ENCODE measurements around the gene FAM131C.

FAM131C gene

GRCh38 chr1:16072616-16073484, 601 bp downstream of the FAM131C start:
- TF ChIP-seq POLR2A (IDR thresholded peaks at IDR 0.05; ENCODE audit: low read depth, low read length) (no peak), POLR2AphosphoS5 (IDR thresholded peaks at IDR 0.05; ENCODE audit: low read depth, low read length) (no peak), TAF1 (IDR thresholded peaks at IDR 0.05; ENCODE audit: borderline replicate concordance, low read depth, low read length) (no peak)
- no peak for FAIRE-seq
- no peak for DNase-seq (ENCODE audit: insufficient read length)

GRCh38 chr1:16072095-16072494, 1.4 kb downstream of the FAM131C start:
- no peak for FAIRE-seq
- no peak for TF ChIP-seq TAF1 (IDR thresholded peaks at IDR 0.05; ENCODE audit: borderline replicate concordance, low read depth, low read length)
- TF ChIP-seq POLR2A (IDR thresholded peaks at IDR 0.05; ENCODE audit: low read depth, low read length): no peak
- no peak for TF ChIP-seq POLR2AphosphoS5 (IDR thresholded peaks at IDR 0.05; ENCODE audit: low read depth, low read length)
- DNase-seq (ENCODE audit: insufficient read length): no peak

- no peak for TF ChIP-seq POLR2A (IDR thresholded peaks at IDR 0.05; ENCODE audit: low read depth, low read length)
- no peak for TF ChIP-seq TAF1 (IDR thresholded peaks at IDR 0.05; ENCODE audit: borderline replicate concordance, low read depth, low read length)
- TF ChIP-seq POLR2AphosphoS5 (IDR thresholded peaks at IDR 0.05; ENCODE audit: low read depth, low read length): no peak
- FAIRE-seq (no peak), DNase-seq (ENCODE audit: insufficient read length) (no peak)
Measured at GRCh38 chr1:16071614-16072013, 1.8 kb downstream of the FAM131C start.

- TF ChIP-seq POLR2AphosphoS5 (IDR thresholded peaks at IDR 0.05; ENCODE audit: low read depth, low read length): no peak
- TF ChIP-seq POLR2A (IDR thresholded peaks at IDR 0.05; ENCODE audit: low read depth, low read length): no peak
- no peak for TF ChIP-seq TAF1 (IDR thresholded peaks at IDR 0.05; ENCODE audit: borderline replicate concordance, low read depth, low read length)
- FAIRE-seq (no peak), DNase-seq (ENCODE audit: insufficient read length) (no peak)
Measured at GRCh38 chr1:16070640-16071355, 2.7 kb downstream of the FAM131C start.

GRCh38 chr1:16068356-16069270, 4.8 kb downstream of the FAM131C start:
- no peak for FAIRE-seq
- DNase-seq (ENCODE audit: insufficient read length): no peak
- TF ChIP-seq POLR2A (IDR thresholded peaks at IDR 0.05; ENCODE audit: low read depth, low read length): no peak
- no peak for TF ChIP-seq TAF1 (IDR thresholded peaks at IDR 0.05; ENCODE audit: borderline replicate concordance, low read depth, low read length)
- TF ChIP-seq POLR2AphosphoS5 (IDR thresholded peaks at IDR 0.05; ENCODE audit: low read depth, low read length): no peak

GRCh38 chr1:16067933-16068332, 5.5 kb downstream of the FAM131C start:
- TF ChIP-seq POLR2A (IDR thresholded peaks at IDR 0.05; ENCODE audit: low read depth, low read length): no peak
- no peak for TF ChIP-seq TAF1 (IDR thresholded peaks at IDR 0.05; ENCODE audit: borderline replicate concordance, low read depth, low read length)
- no peak for TF ChIP-seq POLR2AphosphoS5 (IDR thresholded peaks at IDR 0.05; ENCODE audit: low read depth, low read length)
- DNase-seq (ENCODE audit: insufficient read length): no peak
- FAIRE-seq: no peak

- TF ChIP-seq POLR2A (IDR thresholded peaks at IDR 0.05; ENCODE audit: low read depth, low read length) (no peak), POLR2AphosphoS5 (IDR thresholded peaks at IDR 0.05; ENCODE audit: low read depth, low read length) (no peak), TAF1 (IDR thresholded peaks at IDR 0.05; ENCODE audit: borderline replicate concordance, low read depth, low read length) (no peak)
- DNase-seq (ENCODE audit: insufficient read length) (no peak), FAIRE-seq (no peak)
Measured at GRCh38 chr1:16067127-16067768, 6.2 kb downstream of the FAM131C start.

GRCh38 chr1:16066245-16066644, 7.2 kb downstream of the FAM131C start:
- DNase-seq (ENCODE audit: insufficient read length) (no peak), FAIRE-seq (no peak)

GRCh38 chr1:16065269-16065576, 8.2 kb downstream of the FAM131C start:
- no peak for TF ChIP-seq POLR2A (IDR thresholded peaks at IDR 0.05; ENCODE audit: low read depth, low read length)
- TF ChIP-seq POLR2AphosphoS5 (IDR thresholded peaks at IDR 0.05; ENCODE audit: low read depth, low read length): no peak
- TF ChIP-seq TAF1 (IDR thresholded peaks at IDR 0.05; ENCODE audit: borderline replicate concordance, low read depth, low read length): no peak
- no peak for FAIRE-seq
- no peak for DNase-seq (ENCODE audit: insufficient read length)

More at GRCh38 chr1:16066245-16066644, 7.2 kb downstream of the FAM131C start:
- TF ChIP-seq POLR2AphosphoS5 (IDR thresholded peaks at IDR 0.05; ENCODE audit: low read depth, low read length) (no peak), TAF1 (IDR thresholded peaks at IDR 0.05; ENCODE audit: borderline replicate concordance, low read depth, low read length) (no peak), POLR2A (IDR thresholded peaks at IDR 0.05; ENCODE audit: low read depth, low read length) (no peak)

- FAIRE-seq: no peak
- no peak for DNase-seq (ENCODE audit: insufficient read length)
- no peak for TF ChIP-seq POLR2AphosphoS5 (IDR thresholded peaks at IDR 0.05; ENCODE audit: low read depth, low read length)
Measured at GRCh38 chr1:16064536-16065268, 8.7 kb downstream of the FAM131C start.
